GM13976 (cell line): ENCODE results near the gene CP.

ENCODE experiments used
- DNase-seq: peaks from one replicate; pipeline ENCODE4 v3.0.0; 2012; ENCODE audit warnings: low spot score
- in situ Hi-C: fragments of 300-500 bp; cut with MboI; formaldehyde crosslinking; loops from one replicate; pipeline ENCODE4 v1.12.0; 2022; ENCODE audit warnings: low sequenced_read_pairs, mixed read lengths, inconsistent platforms; ENCODE audit not compliant: unreplicated experiment
- TF ChIP-seq, protein P1 (sequence below): IDR thresholded peaks from 2 replicates; pipeline ENCODE4 v1.5.1; 2012; ENCODE audit warnings: borderline replicate concordance, mild to moderate bottlenecking; ENCODE audit not compliant: insufficient read depth; ENCODE audit errors: extremely low read depth, missing control alignments, control extremely low read depth

Gene CP

DNA sequence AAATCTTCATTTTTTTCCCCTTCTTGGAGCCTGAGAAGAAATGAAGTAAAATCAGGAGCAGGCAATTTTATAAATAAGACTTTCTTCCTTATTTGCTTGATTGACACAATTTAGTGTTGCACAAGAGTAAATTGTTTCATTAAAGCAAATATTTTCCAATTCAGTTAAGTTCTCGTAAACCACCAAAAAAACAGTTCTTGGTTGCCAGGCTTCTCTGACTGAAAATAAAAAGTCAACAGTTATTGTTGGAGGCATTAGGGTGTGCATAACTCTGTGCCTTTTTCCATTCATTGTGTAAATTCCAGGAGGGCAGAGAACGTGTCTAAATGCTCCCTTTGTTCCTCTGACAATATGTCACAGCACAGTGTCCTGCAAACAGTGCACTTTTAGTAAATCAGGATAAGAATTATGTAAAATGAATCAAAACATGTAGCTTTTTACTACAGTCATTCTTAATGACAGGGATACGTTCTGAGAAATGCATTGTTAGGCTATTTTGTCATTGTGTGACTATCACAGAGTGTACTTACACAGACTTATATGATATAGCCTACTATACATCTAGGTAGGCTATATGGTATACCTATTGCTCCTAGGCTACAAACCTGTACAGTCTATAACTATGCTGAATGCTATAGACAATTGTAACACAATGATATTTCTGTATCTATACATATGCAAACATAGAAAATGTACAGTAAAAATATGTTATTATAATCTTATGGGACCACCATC, at the start of gene CP:
TSS of gene CP (minus strand) at position 47 of the 735 bp plus-strand sequence. CDS start at position 10, 37 bp downstream.
- TF ChIP-seq, protein P1, sequence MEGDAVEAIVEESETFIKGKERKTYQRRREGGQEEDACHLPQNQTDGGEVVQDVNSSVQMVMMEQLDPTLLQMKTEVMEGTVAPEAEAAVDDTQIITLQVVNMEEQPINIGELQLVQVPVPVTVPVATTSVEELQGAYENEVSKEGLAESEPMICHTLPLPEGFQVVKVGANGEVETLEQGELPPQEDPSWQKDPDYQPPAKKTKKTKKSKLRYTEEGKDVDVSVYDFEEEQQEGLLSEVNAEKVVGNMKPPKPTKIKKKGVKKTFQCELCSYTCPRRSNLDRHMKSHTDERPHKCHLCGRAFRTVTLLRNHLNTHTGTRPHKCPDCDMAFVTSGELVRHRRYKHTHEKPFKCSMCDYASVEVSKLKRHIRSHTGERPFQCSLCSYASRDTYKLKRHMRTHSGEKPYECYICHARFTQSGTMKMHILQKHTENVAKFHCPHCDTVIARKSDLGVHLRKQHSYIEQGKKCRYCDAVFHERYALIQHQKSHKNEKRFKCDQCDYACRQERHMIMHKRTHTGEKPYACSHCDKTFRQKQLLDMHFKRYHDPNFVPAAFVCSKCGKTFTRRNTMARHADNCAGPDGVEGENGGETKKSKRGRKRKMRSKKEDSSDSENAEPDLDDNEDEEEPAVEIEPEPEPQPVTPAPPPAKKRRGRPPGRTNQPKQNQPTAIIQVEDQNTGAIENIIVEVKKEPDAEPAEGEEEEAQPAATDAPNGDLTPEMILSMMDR: no peak
- DNase-seq: no peak
- in situ Hi-C loops: no loop called here

DNA sequence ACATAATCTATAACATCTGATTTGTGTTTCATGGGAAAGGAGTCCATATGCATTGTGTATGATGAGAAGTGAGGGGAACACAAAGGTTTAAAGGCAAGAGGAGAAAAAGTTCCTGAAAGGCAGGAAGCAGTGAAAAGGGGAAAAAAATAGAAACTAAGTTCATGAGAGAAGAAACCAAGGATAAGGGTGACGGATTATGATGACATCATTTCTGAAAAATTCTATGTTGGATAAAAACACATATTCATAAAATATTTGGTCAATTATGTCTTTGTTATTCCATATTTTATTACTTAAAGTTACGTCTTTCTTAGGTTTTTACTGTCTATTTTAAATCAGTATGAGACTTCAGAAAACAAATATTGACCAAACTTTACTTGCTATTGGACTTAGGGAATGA, 48.6 kb upstream of the CP start:
- TF ChIP-seq, protein P1: no peak
- in situ Hi-C loops: loop anchor here (10.0 to 25.0 kb wide), 2 partner anchors 315 to 408 kb away; partner anchors contain the start of gene CPA3
- no peak for DNase-seq

DNA sequence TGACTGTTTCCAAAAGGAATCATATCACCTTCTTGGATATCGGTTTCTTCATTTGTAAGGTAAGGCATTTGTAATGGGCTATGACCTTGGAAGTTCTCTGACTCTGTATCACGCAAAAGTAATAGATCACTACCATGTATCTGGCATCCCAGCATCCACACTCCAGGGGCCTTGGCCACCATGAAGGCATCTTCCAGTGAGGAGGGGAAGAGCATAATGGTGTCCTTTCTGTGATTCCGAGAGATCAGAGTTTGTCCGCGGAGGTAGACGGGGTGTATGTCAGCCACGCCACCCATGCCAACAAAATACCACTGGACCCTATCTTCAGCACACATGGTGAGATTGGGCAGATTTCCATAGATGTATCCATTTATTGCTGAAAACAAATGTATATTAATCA, 48.1 kb upstream of the CP start:
- in situ Hi-C loops: loop anchor here (10.0 to 25.0 kb wide), 3 partner anchors 135 to 407 kb away; partner anchors contain the start of gene CPA3
- DNase-seq: no peak
- TF ChIP-seq, protein P1: no peak

DNA sequence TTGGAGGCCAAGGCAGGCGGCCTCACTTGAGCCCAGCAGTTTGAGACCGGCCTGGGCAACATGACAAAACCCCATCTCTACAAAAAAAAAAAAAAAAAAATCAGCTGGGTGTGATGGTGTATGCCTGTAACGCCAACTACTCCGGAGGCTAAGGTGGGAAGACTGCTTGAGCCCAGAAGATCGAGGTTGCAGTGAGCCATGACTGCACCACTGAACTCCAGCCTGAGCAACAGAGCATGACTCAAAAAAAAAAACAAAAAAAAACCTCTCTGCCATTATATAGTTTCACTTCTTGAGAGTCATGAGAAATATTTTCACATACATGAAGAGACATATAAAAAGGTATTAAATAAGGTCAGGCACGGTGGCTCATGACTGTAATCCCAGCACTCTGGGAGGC, 45.9 kb upstream of the CP start:
- DNase-seq: no peak

DNA sequence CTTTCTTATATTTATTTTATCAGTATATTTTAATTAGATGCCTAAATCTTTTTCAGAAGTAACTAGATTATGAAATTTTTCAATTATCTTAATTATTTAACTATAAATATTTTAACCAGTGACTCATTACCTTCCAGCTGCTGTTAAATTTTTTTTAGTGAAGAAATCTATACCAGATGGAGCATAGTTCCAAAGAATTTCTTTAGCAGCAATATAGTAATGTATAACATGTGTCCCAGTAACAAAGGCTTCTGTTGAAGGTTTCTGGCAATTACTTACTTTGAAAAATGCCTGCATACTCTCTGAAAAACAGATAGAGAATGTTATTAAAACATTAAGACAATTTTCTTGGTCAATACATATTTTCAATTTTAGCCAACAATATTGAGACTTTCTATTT, 45.1 kb upstream of the CP start:
- DNase-seq: no peak
- in situ Hi-C loops: loop anchor here (10.0 to 25.0 kb wide), 2 partner anchors 132 to 404 kb away; partner anchors contain the start of gene CPA3

More for the DNA sequence above, 45.9 kb upstream of the CP start:
- TF ChIP-seq, protein P1: no peak
- in situ Hi-C loops: loop anchor here (10.0 to 25.0 kb wide), 2 partner anchors 133 to 405 kb away; partner anchors contain the start of gene CPA3

DNA sequence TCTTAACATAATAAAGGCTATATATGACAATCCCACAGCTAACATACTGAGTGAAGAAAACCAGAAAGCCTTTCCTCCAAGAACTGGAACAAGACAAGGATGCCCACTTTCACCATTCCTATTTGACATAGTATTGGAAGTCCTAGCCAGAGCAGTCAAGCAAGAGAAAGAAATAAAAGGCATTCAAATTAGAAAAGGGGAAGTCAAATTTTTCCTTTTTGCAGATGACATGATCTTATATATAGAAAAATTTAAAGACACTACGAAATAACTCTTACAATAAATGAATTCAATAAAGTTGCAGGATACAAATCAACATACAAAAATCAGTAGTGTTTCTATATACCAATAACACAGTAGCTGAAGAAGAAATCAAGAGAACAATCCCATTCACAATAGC, 42.2 kb upstream of the CP start:
- no peak for DNase-seq
- in situ Hi-C loops: loop anchor here (10.0 to 25.0 kb wide), 2 partner anchors 129 to 402 kb away; partner anchors contain the start of gene CPA3
- TF ChIP-seq, protein P1: no peak

More for the DNA sequence above, 45.1 kb upstream of the CP start:
- TF ChIP-seq, protein P1: no peak
